Activated CD4-positive, alpha-beta memory T cell treated with anti-CD3 and anti-CD28 coated beads, Interleukin-2, amount 10 ng/mL, durations not matched to agents 7 days and 5 days (primary cell): ENCODE measurements around the gene FAM209B. TPM values are rescaled to one million over a fixed set of nuclear protein-coding genes. Genes with fewer than 3 reads are reported as not detected.

Experiments used
- CTCF ChIA-PET: fragments of 350-600 bp; sonication (Branson Sonifier 250); formaldehyde crosslinking; loops from one replicate; lab custom pipeline; 2021; ENCODE audit warnings: antibody characterized with exemption, inconsistent platforms; lab: Charles Lee
- POLR2A ChIA-PET: fragments of 350-600 bp; sonication (Branson Sonifier 250); formaldehyde crosslinking; loops from one replicate; lab custom pipeline; 2021; ENCODE audit warnings: antibody characterized with exemption; lab: Charles Lee
- DNase-seq: peaks from one replicate; pipeline ENCODE4 v3.0.0-alpha.2; 2020
- H3K27ac Mint-ChIP-seq: one replicate; pipeline ENCODE4 v1.8.0; 2021; ENCODE audit warnings: mild to moderate bottlenecking, mixed read lengths
- H3K27me3 Mint-ChIP-seq: one replicate; pipeline ENCODE4 v1.8.0; 2021; ENCODE audit warnings: mixed read lengths
- H3K36me3 Mint-ChIP-seq: one replicate; pipeline ENCODE4 v1.8.0; 2021; ENCODE audit warnings: low read depth, mixed read lengths
- H3K4me1 Mint-ChIP-seq: one replicate; pipeline ENCODE4 v1.8.0; 2021; ENCODE audit warnings: mixed read lengths
- H3K4me3 Mint-ChIP-seq: one replicate; pipeline ENCODE4 v1.8.0; 2021; ENCODE audit warnings: mild to moderate bottlenecking, mixed read lengths
- H3K9me3 Mint-ChIP-seq: one replicate; pipeline ENCODE4 v1.8.0; 2021; ENCODE audit warnings: mixed read lengths
- total RNA-seq, 2 experiments: library from RNA; stranded (reverse); gene quantifications; one replicate each; pipeline ENCODE4 v1.2.3, GENCODE V29; 2021

Gene FAM209B
- total RNA-seq, 2 experiments from 2014 or later: 0.80 to 0.91 TPM

- ChIA-PET CTCF (no interaction called here), POLR2A (no interaction called here)
- no peaks in the 10 kb centered on the region for H3K4me1 Mint-ChIP-seq
- no peaks in the 10 kb centered on the region for H3K9me3 Mint-ChIP-seq
- DNase-seq: no peak
- H3K27ac Mint-ChIP-seq: no peak overlapping the region
- peaks cover 13% of the 10 kb centered on the region for H3K27me3 Mint-ChIP-seq
- H3K4me3 Mint-ChIP-seq: no peak overlapping the region
- no peaks in the 10 kb centered on the region for H3K36me3 Mint-ChIP-seq
Measured at GRCh38 chr20:56582542-56582941, 49.5 kb downstream of the FAM209B start.

- H3K4me3 Mint-ChIP-seq: no peak overlapping the region
- no peak for DNase-seq
- no peaks in the 10 kb centered on the region for H3K4me1 Mint-ChIP-seq
- H3K36me3 Mint-ChIP-seq: no peaks in the 10 kb centered on the region
- ChIA-PET CTCF (no interaction called here), POLR2A (no interaction called here)
- H3K9me3 Mint-ChIP-seq: no peaks in the 10 kb centered on the region
- H3K27ac Mint-ChIP-seq: no peak overlapping the region
- H3K27me3 Mint-ChIP-seq: peaks cover 14% of the 10 kb centered on the region
Measured at GRCh38 chr20:56584916-56585315, 51.9 kb downstream of the FAM209B start.

Other genes starting within 250 kb of the FAM209B start
- gene FAM210B, start 174.3 kb upstream of the FAM209B start, total RNA-seq: 1 to 10 TPM; 3.7 to 4.3 TPM
- gene AURKA, start 141.0 kb upstream of the FAM209B start, total RNA-seq: 10 to 100 TPM; 91.9 to 95.4 TPM
- 10 to 100 TPM; 61.5 to 64.9 TPM for gene CSTF1, start 140.6 kb upstream of the FAM209B start, total RNA-seq
- 10 to 100 TPM; 13.2 TPM for gene CASS4, start 121.0 kb upstream of the FAM209B start, total RNA-seq
- 100 to 1,000 TPM; 121 TPM for gene RTF2, start 64.6 kb upstream of the FAM209B start, total RNA-seq
- 1 to 10 TPM; 1.4 to 3.0 TPM for gene FAM209A, start 8.5 kb upstream of the FAM209B start, total RNA-seq
- gene TFAP2C, start 96.1 kb downstream of the FAM209B start, total RNA-seq: not detected